Stomach (tissue), 9 donors: ENCODE data around the gene CCDC88C. TPM values are rescaled to one million over a fixed set of nuclear protein-coding genes. Genes with fewer than 3 reads are reported as not detected.
"Not testable (repeated sequence)": the region's sequence is repeated elsewhere in the genome, so short reads cannot be mapped to it uniquely, and the experiment has no call there.

Experiments used
- DNase-seq, 2 donors: peaks; one replicate each; pipeline versions ENCODE4 v3.0.0 to v3.0.0-alpha.2; 2013 to 2019
- H3K27ac ChIP-seq, 5 donors: fragments of 200-600 bp in 4 of 5; sonication (generic) in 4 of 5; one replicate each; pipeline ENCODE4 v1.5.1; 2013 to 2019; ENCODE audit warnings: mild to moderate bottlenecking in 1 of 5, moderate library complexity in 1 of 5
- H3K27me3 ChIP-seq, 3 donors: fragments of 200-600 bp; sonication (generic); one replicate each; pipeline ENCODE4 v1.5.1; 2017 to 2019; ENCODE audit warnings: mixed run types in 1 of 3
- H3K36me3 ChIP-seq, 4 donors: fragments of 200-600 bp; sonication (generic); 1 replicate in 3 of 4; 2 replicates in 1 of 4; pipeline ENCODE4 v1.5.1; 2016 to 2019
- H3K4me1 ChIP-seq, 4 donors: fragments of 200-600 bp; sonication (generic); one replicate each; pipeline ENCODE4 v1.5.1; 2016 to 2019
- H3K4me3 ChIP-seq, 4 donors: fragments of 200-600 bp; sonication (generic) in 3 of 4; one replicate each; pipeline ENCODE4 v1.5.1; 2016 to 2019; ENCODE audit warnings: mild to moderate bottlenecking in 1 of 4
- H3K9me3 ChIP-seq, 4 donors: fragments of 200-600 bp; sonication (generic); one replicate each; pipeline ENCODE4 v1.5.1; 2016 to 2019
- CTCF ChIP-seq, 7 experiments: fragments of 450-650 bp in 4 of 7; fragments of 200-600 bp in 3 of 7; sonication (generic) in 3 of 7; IDR thresholded peaks; one replicate each; pipeline ENCODE4 v1.5.1; 2016 to 2019; ENCODE audit warnings: antibody characterized with exemption in 7 of 7, control low read depth in 2 of 7, mild to moderate bottlenecking in 1 of 7
- EP300 ChIP-seq: sonication (generic); formaldehyde crosslinking; IDR thresholded peaks from one replicate; pipeline ENCODE4 v1.6.1; 2017; ENCODE audit warnings: antibody characterized with exemption
- POLR2A ChIP-seq, 4 donors: fragments of 450-650 bp; IDR thresholded peaks; one replicate each; pipeline ENCODE4 v1.6.1; 2016; ENCODE audit warnings: antibody characterized with exemption in 4 of 4, control low read depth in 2 of 4, mild to moderate bottlenecking in 1 of 4, moderate library complexity in 1 of 4
- POLR2AphosphoS5 ChIP-seq, 3 donors: sonication (generic); formaldehyde crosslinking; IDR thresholded peaks; one replicate each; pipeline ENCODE4 v1.6.1; 2016; ENCODE audit warnings: antibody characterized with exemption in 3 of 3
- WGBS, 5 donors: extraction: QIAGEN DNeasy Blood & Tissue Kit in 3 of 5; methylation state at CpG; one replicate each; pipeline versions ENCODE4 v1.1.5 to v1.1.7; 2013 to 2018; 5-methylcytosine and 5-hydroxymethylcytosine counted together
- intact Hi-C: fragments of 100-400 bp; cut with DNase I; formaldehyde crosslinking; loops from one replicate; pipeline ENCODE4 v1.15.1; 2023; ENCODE audit warnings: low total_unique reads
- polyA plus RNA-seq, 3 donors: library from polyadenylated mRNA; stranded (reverse); fragments of 200-250 nt; gene quantifications; one replicate each; pipeline ENCODE4 v1.2.3, GENCODE V29; 2013
- total RNA-seq, 5 donors: library from RNA; depleted of rRNA; stranded (reverse); fragments of >200 nt; gene quantifications; one replicate each; pipeline versions ENCODE4 v1.1.0 to v1.2.3, GENCODE V29; 2014 to 2016
- donor health status: healthy with polysubstance abuse.
- donor health status: Bipolar disorder and iron deficiency.
- donor health status: healthy.

CCDC88C gene
- total and polyA plus RNA-seq, 8 donors: 10.5 to 66.9 (median 22.3) TPM

DNA sequence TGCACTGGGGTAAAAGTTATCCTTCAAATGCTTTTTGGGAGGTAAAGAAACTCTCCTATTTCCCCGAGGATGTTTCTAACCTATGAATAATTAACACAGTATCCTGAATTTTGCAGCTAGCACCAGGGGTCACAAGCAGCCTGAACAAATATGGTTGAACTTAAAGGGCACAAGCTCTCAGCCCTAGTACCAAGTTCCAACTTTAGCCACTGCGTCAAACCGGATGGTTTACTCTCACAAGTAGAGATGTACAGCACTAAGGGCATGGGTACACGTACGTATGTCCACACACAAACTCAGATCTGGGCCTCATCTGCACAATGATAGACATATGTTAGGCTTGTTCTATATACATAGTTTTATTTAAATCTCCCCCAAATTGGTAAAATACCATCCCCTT lies 4.7 kb downstream of the CCDC88C start:
- intact Hi-C loops: loop anchor here (10.0 kb wide), 1 partner anchor 58 kb away; no protein-coding TSS in a partner anchor
- TF ChIP-seq EP300 (no peak), POLR2A (IDR thresholded peaks at IDR 0.05) (no peak), CTCF (IDR thresholded peaks at IDR 0.05) (no peak), POLR2AphosphoS5 (IDR thresholded peaks at IDR 0.05) (no peak)
- peaks cover 1 to 6% (median 5%) of the 10 kb centered on the region in 4 donors for H3K36me3 ChIP-seq
- H3K9me3 ChIP-seq: no peaks in the 10 kb centered on the region
- peak overlapping the region in 1 of 4 donors; percentile 19 for H3K4me3 ChIP-seq
- peaks cover under 1 to 62% (median 55%) of the 10 kb centered on the region in 4 donors for H3K4me1 ChIP-seq
- no peak for DNase-seq
- WGBS, 5 donors: 33 to 60% (median 46%) methylated on average over 5 of the region's 5 CpGs
- peak overlapping the region; percentile 42 to 90 (median 83) for H3K27ac ChIP-seq
- peaks cover 0 to 10% (median 0%) of the 10 kb centered on the region in 3 donors for H3K27me3 ChIP-seq

DNA sequence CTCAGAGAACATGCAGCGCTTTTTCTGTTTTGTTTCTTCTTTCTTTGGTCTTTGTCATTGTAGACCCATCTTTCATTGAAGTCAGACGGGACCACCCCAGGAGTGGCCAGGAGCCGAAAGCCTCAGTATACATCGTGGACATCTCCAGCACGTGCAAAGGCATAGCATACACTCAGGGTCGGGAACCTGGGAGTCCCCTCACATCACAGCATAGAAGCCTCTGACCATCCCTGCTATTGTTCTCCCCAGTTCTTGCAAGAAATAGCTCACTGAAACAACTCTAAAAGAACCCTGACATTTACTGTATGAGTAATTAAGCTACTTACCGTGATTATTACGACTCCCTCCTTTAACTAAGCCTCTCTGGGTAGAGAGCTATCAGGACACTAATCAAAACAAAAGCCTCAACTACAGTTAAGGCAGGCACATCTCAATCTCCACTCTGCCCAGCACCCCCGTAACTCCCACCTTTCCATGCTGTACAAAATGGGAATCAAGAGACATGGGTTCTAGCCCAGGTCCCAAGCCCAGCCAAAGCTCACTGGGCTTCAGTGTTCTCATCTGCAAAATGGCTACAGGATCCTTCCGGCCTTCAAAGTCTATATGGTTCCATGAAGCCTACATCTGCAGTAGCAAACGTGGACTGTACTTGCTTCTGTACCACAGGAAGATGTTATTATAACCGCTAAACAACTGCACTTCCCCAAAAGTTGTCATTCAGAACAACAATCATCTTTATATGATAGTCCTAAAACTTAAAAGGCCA lies 6.7 kb downstream of the CCDC88C start:
- Histone ChIP-seq H3K36me3 (peaks cover 2 to 17% (median 14%) of the 10 kb centered on the region in 4 donors), H3K4me1 (peaks cover 4 to 55% (median 52%) of the 10 kb centered on the region in 4 donors), H3K4me3 (no peak overlapping the region), H3K9me3 (no peaks in the 10 kb centered on the region), H3K27me3 (no peaks in the 10 kb centered on the region), H3K27ac (peak overlapping the region in 3 of 5 donors; percentile 19 to 49 (median 48))
- WGBS, 5 donors: 59 to 75% (median 72%) methylated on average over 12 of the region's 12 CpGs
- intact Hi-C loops: loop anchor here (10.0 kb wide), 1 partner anchor 56 kb away; no protein-coding TSS in a partner anchor
- DNase-seq: no peak
- TF ChIP-seq EP300 (no peak), POLR2AphosphoS5 (IDR thresholded peaks at IDR 0.05) (no peak), POLR2A (IDR thresholded peaks at IDR 0.05) (no peak)

DNA sequence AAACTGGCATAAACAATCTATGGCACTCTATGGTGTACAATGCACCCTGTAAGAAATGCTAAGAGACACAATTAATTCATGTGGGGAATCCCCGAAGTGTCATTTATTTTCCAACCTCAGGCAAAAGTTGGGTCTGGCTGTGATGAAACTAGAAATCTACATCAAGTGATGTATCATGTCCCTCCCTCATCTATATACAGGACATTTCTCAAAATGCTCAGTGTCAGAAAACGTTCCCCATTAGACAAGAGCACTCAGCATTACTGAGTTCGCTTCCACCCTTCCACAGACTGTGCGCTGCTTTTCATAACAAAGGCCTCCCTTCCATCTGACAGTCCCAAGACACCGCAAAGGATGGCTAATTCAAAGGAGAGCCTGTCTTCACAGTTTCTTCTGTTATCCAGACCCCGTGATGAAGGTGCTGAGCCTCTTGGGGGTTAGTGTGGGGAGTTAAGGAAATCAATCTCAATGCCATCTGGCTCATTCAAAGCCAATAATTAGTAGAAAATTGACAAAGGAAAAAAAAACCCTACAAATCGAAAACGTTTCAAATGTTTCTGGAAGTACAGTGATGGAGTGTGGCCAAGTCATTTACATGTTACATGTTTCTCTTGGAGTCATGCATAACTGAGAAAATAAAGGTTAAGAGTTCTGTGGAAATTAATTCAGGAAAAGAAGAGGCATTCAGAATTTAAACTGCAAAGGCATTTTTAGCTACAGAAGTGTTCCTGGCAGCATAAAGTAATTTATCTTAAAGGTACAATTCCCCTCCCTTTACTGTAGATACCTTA lies 7.5 kb downstream of the CCDC88C start:
- DNase-seq: no peak
- TF ChIP-seq POLR2A (IDR thresholded peaks at IDR 0.05): no peak
- WGBS, 5 donors: 64 to 67% (median 66%) methylated on average over 8 of the region's 8 CpGs
- intact Hi-C loops: loop anchor here (10.0 kb wide), 1 partner anchor 55 kb away; no protein-coding TSS in a partner anchor
- Histone ChIP-seq H3K36me3 (peaks cover 2 to 17% (median 14%) of the 10 kb centered on the region in 4 donors), H3K27me3 (no peaks in the 10 kb centered on the region), H3K4me3 (no peak overlapping the region), H3K4me1 (peaks cover 9 to 54% (median 52%) of the 10 kb centered on the region in 4 donors), H3K27ac (peak overlapping the region in 4 of 5 donors; percentile 15 to 49 (median 34)), H3K9me3 (no peaks in the 10 kb centered on the region)

GRCh38 chr14:91409240-91409639 lies 8.4 kb downstream of the CCDC88C start:
- H3K27me3 ChIP-seq, DNase-seq, intact Hi-C loops, H3K4me3 ChIP-seq, H3K9me3 ChIP-seq: not testable (repeated sequence)
- H3K4me1 ChIP-seq: peaks cover 9 to 54% (median 51%) of the 10 kb centered on the region in 4 donors
- 90 to 97% (median 95%) methylated on average over 6 of the region's 6 CpGs for WGBS, 5 donors
- peak overlapping the region in 1 of 5 donors; percentile 48 for H3K27ac ChIP-seq
- H3K36me3 ChIP-seq: peaks cover 2 to 17% (median 14%) of the 10 kb centered on the region in 4 donors

DNA sequence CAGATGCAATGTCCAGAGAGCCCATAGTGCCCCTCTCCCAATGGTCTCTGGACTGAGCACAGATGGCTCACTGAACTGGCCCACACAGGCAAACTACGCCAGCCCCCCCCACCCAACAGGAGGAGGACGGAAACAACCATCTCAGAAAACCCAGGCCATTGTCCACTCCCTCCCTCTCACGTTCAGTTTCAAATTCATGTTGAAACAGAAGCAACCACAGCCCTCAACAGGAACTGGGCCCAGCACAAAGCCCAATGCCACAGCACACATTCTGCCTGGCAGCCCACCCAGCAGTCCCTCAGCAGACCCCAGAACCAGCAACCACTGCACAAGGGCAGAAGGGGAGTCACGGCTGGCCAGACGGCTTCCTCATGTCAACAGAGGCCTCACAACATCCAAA lies 10.6 kb downstream of the CCDC88C start:
- TF ChIP-seq POLR2A (IDR thresholded peaks at IDR 0.05) (no peak), POLR2AphosphoS5 (IDR thresholded peaks at IDR 0.05) (no peak), EP300 (no peak), CTCF (IDR thresholded peaks at IDR 0.05) (no peak)
- Histone ChIP-seq H3K4me3 (no peak overlapping the region), H3K4me1 (peaks cover 28 to 65% (median 58%) of the 10 kb centered on the region in 4 donors), H3K27me3 (no peaks in the 10 kb centered on the region), H3K27ac (peak overlapping the region in 1 of 5 donors; percentile 48), H3K36me3 (peaks cover 2 to 17% (median 14%) of the 10 kb centered on the region in 4 donors), H3K9me3 (no peaks in the 10 kb centered on the region)
- DNase-seq: no peak
- intact Hi-C loops: no loop called here
- 78 to 92% (median 88%) methylated on average over 5 of the region's 5 CpGs for WGBS, 5 donors
